Esophagus muscularis mucosa (tissue), 4 donors: ENCODE results near the gene MYL12B. TPM values are rescaled to one million over a fixed set of nuclear protein-coding genes. Genes with fewer than 3 reads are reported as not detected.

Experiments
- DNase-seq: peaks from one replicate; pipeline ENCODE4 v3.0.0-alpha.2; 2017; ENCODE audit errors: extremely low spot score
- H3K27ac ChIP-seq, 4 donors: fragments of 200-600 bp; sonication (generic); replicated peaks in 1 of 4; 1 replicate in 3 of 4; 2 replicates in 1 of 4; pipeline ENCODE4 v1.5.1; 2016 to 2019; ENCODE audit warnings: mild to moderate bottlenecking in 1 of 4
- H3K27me3 ChIP-seq, 4 donors: fragments of 200-600 bp; sonication (generic); one replicate each; pipeline versions ENCODE4 v1.5.1 to v1.6.0; 2016 to 2019
- H3K36me3 ChIP-seq, 4 donors: fragments of 200-600 bp; sonication (generic); one replicate each; pipeline ENCODE4 v1.5.1; 2016 to 2019
- H3K4me1 ChIP-seq, 4 donors: fragments of 200-600 bp; sonication (generic); one replicate each; pipeline ENCODE4 v1.5.1; 2016 to 2019
- H3K4me3 ChIP-seq, 4 donors: fragments of 200-600 bp; sonication (generic); 1 replicate in 2 of 4; 2 replicates in 2 of 4; pipeline ENCODE4 v1.5.1; 2016 to 2019; ENCODE audit warnings: mild to moderate bottlenecking in 4 of 4, moderate library complexity in 1 of 4
- H3K9me3 ChIP-seq, 4 donors: fragments of 200-600 bp; sonication (generic); 1 replicate in 3 of 4; 2 replicates in 1 of 4; pipeline ENCODE4 v1.5.1; 2016 to 2019
- EP300 ChIP-seq: sonication (generic); formaldehyde crosslinking; IDR thresholded peaks from one replicate; pipeline ENCODE4 v1.6.1; 2017; ENCODE audit warnings: antibody characterized with exemption
- POLR2A ChIP-seq: fragments of 450-650 bp; IDR thresholded peaks from one replicate; pipeline ENCODE4 v1.6.1; 2017; ENCODE audit warnings: antibody characterized with exemption, moderate library complexity, mild to moderate bottlenecking, low read depth
- POLR2AphosphoS5 ChIP-seq, 2 donors: sonication (generic); formaldehyde crosslinking; IDR thresholded peaks; one replicate each; pipeline ENCODE4 v1.6.1; 2017; ENCODE audit warnings: antibody characterized with exemption in 2 of 2
- WGBS: methylation state at CpG from one replicate; pipeline ENCODE4 v1.1.5; 2018; 5-methylcytosine and 5-hydroxymethylcytosine counted together
- intact Hi-C: fragments of 100-400 bp; cut with DNase I; formaldehyde crosslinking; loops from one replicate; pipeline ENCODE4 v1.15.1; 2023
- total RNA-seq, 4 donors: library from RNA; depleted of rRNA; stranded (reverse); fragments of >200 nt; gene quantifications; one replicate each; pipeline versions ENCODE4 v1.1.0 to v1.2.1, GENCODE V29; 2016
- TF ChIP-seq, protein P1 (sequence below), 3 experiments: fragments of 200-600 bp in 2 of 3; fragments of 450-650 bp in 1 of 3; sonication (generic) in 2 of 3; IDR thresholded peaks; one replicate each; pipeline ENCODE4 v1.5.1; 2017 to 2019; ENCODE audit warnings: antibody characterized with exemption in 3 of 3, mild to moderate bottlenecking in 2 of 3, moderate library complexity in 1 of 3

Gene MYL12B
- total RNA-seq, 4 donors from 2014 or later, result 211 to 279 (median 244) TPM

DNA sequence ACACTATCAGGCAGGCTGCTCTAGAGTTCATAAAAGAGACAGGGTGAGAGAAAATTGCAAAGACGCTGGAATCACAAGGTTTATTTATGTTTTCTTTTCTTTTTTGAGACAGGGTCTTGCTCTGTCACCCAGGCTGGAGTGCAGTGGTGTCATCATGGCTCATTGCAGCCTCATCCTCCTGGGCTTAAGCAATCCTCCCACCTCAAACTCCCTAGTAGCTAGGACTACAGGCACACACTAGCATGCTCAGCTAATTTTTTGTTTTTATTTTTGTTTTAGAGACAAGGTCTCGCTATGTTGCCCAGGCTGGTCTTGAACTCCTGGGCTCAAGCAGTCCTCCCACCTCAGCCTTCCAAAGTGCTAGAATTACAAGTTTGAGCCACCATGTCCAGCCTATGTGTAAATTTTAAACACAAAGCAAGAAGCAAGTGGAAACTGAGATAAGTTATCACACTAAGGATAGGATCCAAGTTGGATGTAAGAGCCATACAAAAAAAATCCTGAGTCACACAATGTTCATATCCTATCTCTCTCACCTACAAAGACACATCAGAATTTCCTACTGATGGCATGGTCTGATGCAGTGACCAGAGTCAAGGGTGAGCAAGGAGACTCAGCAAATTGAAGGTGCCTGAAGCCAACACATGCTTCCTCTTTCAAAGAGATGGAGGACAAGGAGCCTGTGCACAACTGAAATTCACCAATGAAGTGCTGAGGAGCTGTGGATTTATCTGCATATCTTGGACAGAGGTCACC, 31.4 kb downstream of the MYL12B start:
- no peak for TF ChIP-seq EP300
- no peak for TF ChIP-seq POLR2AphosphoS5 (IDR thresholded peaks at IDR 0.05)
- no peak for TF ChIP-seq POLR2A
- TF ChIP-seq, protein P1, sequence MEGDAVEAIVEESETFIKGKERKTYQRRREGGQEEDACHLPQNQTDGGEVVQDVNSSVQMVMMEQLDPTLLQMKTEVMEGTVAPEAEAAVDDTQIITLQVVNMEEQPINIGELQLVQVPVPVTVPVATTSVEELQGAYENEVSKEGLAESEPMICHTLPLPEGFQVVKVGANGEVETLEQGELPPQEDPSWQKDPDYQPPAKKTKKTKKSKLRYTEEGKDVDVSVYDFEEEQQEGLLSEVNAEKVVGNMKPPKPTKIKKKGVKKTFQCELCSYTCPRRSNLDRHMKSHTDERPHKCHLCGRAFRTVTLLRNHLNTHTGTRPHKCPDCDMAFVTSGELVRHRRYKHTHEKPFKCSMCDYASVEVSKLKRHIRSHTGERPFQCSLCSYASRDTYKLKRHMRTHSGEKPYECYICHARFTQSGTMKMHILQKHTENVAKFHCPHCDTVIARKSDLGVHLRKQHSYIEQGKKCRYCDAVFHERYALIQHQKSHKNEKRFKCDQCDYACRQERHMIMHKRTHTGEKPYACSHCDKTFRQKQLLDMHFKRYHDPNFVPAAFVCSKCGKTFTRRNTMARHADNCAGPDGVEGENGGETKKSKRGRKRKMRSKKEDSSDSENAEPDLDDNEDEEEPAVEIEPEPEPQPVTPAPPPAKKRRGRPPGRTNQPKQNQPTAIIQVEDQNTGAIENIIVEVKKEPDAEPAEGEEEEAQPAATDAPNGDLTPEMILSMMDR (IDR thresholded peaks at IDR 0.05), result no peak
- H3K36me3 ChIP-seq, result no peaks in the 10 kb centered on the region
- H3K27me3 ChIP-seq, result no peaks in the 10 kb centered on the region
- WGBS, result 91% methylated on average over 2 of the region's 2 CpGs
- no peak overlapping the region for H3K4me3 ChIP-seq
- intact Hi-C loops, result no loop called here
- DNase-seq, result no peak
- H3K4me1 ChIP-seq, result peaks cover 5 to 15% (median 12%) of the 10 kb centered on the region in 4 donors
- H3K27ac ChIP-seq, result no peak overlapping the region
- H3K9me3 ChIP-seq, result peaks cover 0 to 5% (median 0%) of the 10 kb centered on the region in 4 donors

DNA sequence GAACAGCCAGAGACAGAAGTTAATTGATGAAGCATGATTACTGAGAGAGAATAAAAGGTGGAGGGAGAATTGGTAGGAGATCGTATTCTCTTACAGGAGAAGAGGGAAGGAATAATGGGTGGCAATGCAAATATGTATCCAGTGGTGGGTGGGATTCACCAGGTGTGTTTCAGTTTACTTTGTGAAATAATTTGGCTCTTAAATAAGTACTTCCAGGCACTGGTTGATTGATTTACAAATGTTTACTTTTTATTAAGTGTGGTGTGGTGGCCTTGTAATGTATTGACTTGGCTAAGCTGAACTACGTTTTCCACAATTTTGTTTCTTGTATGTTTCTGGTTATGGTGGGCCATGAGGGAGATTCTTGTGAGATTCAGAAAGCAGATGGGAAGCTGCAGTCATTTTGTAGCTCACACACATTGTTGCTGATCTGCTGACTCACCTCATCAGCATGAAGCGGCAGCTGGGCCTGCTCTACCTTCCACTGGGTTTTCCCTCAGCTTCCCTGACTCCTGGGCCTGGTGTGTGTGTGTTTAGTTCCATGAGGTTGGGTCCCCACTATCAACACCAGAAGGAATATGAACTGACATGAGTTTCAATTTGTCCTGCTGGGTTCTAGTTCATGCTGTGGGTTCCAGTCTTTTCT, 32.6 kb downstream of the MYL12B start:
- 69% methylated on average over 3 of the region's 3 CpGs for WGBS
- Histone ChIP-seq H3K4me3 (no peak overlapping the region), H3K27ac (no peak overlapping the region), H3K36me3 (no peaks in the 10 kb centered on the region), H3K27me3 (no peaks in the 10 kb centered on the region), H3K4me1 (peaks cover 5 to 15% (median 12%) of the 10 kb centered on the region in 4 donors), H3K9me3 (peaks cover 0 to 5% (median 0%) of the 10 kb centered on the region in 4 donors)
- no peak for DNase-seq
- TF ChIP-seq POLR2A, result no peak
- no peak for TF ChIP-seq EP300
- TF ChIP-seq, protein P1 (IDR thresholded peaks at IDR 0.05), result no peak
- TF ChIP-seq POLR2AphosphoS5 (IDR thresholded peaks at IDR 0.05), result no peak
- intact Hi-C loops, result no loop called here

DNA sequence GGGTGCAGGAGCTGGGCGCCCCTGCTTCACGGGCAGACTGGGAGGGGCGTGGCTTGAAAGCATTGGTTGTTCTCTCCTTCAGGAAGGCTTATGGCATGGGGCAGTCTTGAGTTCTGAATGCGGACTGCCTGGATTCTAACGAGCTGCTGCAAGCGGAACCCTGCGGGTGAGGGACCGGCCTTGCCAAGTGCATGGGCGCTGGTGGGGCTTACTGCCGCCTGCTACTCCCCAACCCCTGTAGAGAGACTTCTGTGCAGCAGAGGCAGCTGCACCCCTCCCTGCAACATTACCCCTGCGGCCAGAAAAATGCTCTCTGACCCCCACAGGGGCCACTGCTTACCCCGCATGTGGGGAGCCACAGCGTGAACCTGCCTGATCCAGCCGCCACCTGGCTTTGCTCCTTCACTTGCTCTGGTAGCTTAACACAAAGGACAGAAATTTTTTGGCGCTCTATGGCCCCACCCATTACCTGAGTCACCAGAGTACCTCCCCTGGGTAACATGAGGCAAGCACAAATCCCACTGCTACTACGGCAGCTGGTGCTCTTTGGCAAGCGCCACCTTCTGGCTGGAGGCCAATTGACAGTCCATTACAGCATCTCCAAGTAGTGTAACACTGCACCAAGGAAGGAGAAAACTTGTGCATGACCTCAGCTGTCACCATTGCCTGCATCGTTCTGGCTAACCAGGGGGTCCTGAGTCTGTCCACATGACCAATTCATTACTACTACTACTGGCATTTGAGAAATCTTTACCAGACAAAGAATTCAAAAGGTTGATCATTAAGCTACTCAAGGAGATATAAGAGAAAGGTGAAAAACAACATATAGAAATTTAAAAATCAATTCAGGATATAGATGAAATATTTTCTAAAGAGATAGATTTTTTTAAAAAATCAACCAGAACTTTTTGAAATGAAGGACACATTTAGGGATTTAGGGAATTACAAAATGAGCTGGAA, 35.4 kb downstream of the MYL12B start:
- no peak for TF ChIP-seq EP300
- TF ChIP-seq, protein P1 (IDR thresholded peaks at IDR 0.05), result peak in 2 of 3 experiments; percentile 34 to 36
- TF ChIP-seq POLR2A, result no peak
- TF ChIP-seq POLR2AphosphoS5 (IDR thresholded peaks at IDR 0.05), result peak; percentile 44 to 56
- Histone ChIP-seq H3K27me3 (no peaks in the 10 kb centered on the region), H3K4me3 (peak overlapping the region; percentile 49 to 61 (median 54)), H3K9me3 (no peaks in the 10 kb centered on the region), H3K27ac (peak overlapping the region in 2 of 4 donors; percentile 25 to 43), H3K36me3 (no peaks in the 10 kb centered on the region), H3K4me1 (peaks cover 5 to 15% (median 12%) of the 10 kb centered on the region in 4 donors)
- intact Hi-C loops, result no loop called here
- 3% methylated on average over 13 of the region's 18 CpGs for WGBS
- peak; percentile 93 for DNase-seq

DNA sequence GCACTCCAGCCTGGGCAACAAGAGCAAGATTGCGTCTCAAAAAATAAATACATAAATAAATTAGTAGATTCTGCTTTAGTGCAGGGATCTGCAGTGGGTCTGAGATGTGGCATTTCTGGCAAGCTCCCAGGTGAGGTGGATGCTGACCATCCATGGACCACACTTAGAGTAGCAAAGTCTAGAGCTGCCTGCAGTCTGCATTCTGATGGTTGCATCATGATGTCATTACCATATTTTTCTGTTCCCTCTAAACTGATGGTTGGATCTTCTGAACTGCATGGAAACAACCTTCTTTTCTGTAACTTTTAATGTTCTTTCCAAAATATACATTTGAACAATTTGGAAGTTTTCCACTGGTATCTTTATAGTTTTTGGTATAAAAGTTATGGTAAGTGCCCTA, 42.9 kb downstream of the MYL12B start:
- DNase-seq, result no peak
- H3K4me3 ChIP-seq, result no peak overlapping the region
- 100% methylated on average over 1 of the region's 1 CpG for WGBS
- H3K4me1 ChIP-seq, result no peaks in the 10 kb centered on the region
- intact Hi-C loops, result no loop called here
- TF ChIP-seq POLR2AphosphoS5 (IDR thresholded peaks at IDR 0.05) (no peak), EP300 (no peak), POLR2A (no peak)
- TF ChIP-seq, protein P1 (IDR thresholded peaks at IDR 0.05), result no peak
- H3K36me3 ChIP-seq, result no peaks in the 10 kb centered on the region
- H3K27me3 ChIP-seq, result no peaks in the 10 kb centered on the region
- no peak overlapping the region for H3K27ac ChIP-seq
- H3K9me3 ChIP-seq, result no peaks in the 10 kb centered on the region
